ENCODE measurements around the gene TFG.

- TF ChIP-seq CTCF (IDR thresholded peaks at IDR 0.05) (no peak), POLR2A (IDR thresholded peaks at IDR 0.05) (no peak)
Measured at GRCh38 chr3:100695696-100696095, 13.6 kb upstream of the TFG start.

Measured in thyroid gland (tissue), 4 donors.